Esophagus muscularis mucosa (tissue), 4 donors: ENCODE data around the gene KNTC1.

ENCODE experiments used
- EP300 ChIP-seq: sonication (generic); formaldehyde crosslinking; IDR thresholded peaks from one replicate; pipeline ENCODE4 v1.6.1; 2017; ENCODE audit warnings: antibody characterized with exemption
- POLR2A ChIP-seq: fragments of 450-650 bp; IDR thresholded peaks from one replicate; pipeline ENCODE4 v1.6.1; 2017; ENCODE audit warnings: antibody characterized with exemption, moderate library complexity, mild to moderate bottlenecking, low read depth
- POLR2AphosphoS5 ChIP-seq, 2 donors: sonication (generic); formaldehyde crosslinking; IDR thresholded peaks; one replicate each; pipeline ENCODE4 v1.6.1; 2017; ENCODE audit warnings: antibody characterized with exemption in 2 of 2
- TF ChIP-seq, protein P1 (sequence below), 3 experiments: fragments of 200-600 bp in 2 of 3; fragments of 450-650 bp in 1 of 3; sonication (generic) in 2 of 3; IDR thresholded peaks; one replicate each; pipeline ENCODE4 v1.5.1; 2017 to 2019; ENCODE audit warnings: antibody characterized with exemption in 3 of 3, mild to moderate bottlenecking in 2 of 3, moderate library complexity in 1 of 3

DNA sequence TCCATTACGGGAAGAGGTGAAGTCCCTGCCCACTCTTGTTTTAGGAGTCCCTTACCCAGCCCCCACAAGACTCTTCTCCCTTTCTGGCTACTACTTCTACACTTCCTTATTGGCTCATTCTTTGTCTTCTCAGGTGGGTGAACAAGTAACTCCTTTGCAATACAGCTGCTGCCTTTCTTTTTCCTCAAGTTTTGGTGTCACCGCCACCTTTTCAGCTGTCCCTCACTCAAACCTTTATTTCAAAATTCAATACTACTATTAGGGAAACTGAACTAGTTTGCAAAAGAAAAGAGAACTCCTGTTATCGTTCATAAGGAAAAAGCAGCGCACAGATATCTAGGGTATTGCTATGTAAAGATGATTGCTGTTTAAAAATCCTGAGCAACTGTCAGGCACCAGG is 6.4 kb upstream of the KNTC1 start:
- TF ChIP-seq, protein P1, sequence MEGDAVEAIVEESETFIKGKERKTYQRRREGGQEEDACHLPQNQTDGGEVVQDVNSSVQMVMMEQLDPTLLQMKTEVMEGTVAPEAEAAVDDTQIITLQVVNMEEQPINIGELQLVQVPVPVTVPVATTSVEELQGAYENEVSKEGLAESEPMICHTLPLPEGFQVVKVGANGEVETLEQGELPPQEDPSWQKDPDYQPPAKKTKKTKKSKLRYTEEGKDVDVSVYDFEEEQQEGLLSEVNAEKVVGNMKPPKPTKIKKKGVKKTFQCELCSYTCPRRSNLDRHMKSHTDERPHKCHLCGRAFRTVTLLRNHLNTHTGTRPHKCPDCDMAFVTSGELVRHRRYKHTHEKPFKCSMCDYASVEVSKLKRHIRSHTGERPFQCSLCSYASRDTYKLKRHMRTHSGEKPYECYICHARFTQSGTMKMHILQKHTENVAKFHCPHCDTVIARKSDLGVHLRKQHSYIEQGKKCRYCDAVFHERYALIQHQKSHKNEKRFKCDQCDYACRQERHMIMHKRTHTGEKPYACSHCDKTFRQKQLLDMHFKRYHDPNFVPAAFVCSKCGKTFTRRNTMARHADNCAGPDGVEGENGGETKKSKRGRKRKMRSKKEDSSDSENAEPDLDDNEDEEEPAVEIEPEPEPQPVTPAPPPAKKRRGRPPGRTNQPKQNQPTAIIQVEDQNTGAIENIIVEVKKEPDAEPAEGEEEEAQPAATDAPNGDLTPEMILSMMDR (IDR thresholded peaks at IDR 0.05), result no peak
- TF ChIP-seq POLR2A (no peak), POLR2AphosphoS5 (IDR thresholded peaks at IDR 0.05) (no peak), EP300 (no peak)
